GM21723 (cell line): ENCODE data around the gene FAM228B.
"Not testable (repeated sequence)": the region's sequence is repeated elsewhere in the genome, so short reads cannot be mapped to it uniquely, and the experiment has no call there.

Experiments
- ATAC-seq: cut with Tn5 transposase; IDR thresholded peaks from one replicate; pipeline ENCODE4 v1.9.1; 2021; ENCODE audit warnings: mild to moderate bottlenecking, moderate library complexity; ENCODE audit not compliant: unreplicated experiment

The FAM228B gene

GRCh38 chr2:24101992-24102391 is 21.3 kb upstream of the FAM228B start:
- no peak for ATAC-seq

DNA sequence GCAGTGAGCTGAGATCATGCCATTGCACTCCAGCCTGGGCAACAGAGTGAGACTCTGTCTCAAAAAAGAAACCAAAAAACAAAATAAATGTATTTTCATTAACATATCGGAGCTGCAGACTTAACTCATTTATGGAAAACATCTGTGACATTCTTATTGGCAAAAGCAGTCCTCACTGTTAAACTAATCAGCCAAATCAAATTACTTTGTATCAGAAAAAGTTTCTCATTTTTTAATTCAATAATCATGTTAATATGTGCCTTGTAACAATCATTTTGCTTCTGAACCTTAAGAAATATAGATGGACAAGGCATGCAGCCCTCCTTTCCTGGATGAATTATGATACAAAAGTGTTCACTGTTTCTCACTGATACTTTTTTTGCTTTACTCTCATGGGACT is 20.6 kb upstream of the FAM228B start:
- no peak for ATAC-seq

DNA sequence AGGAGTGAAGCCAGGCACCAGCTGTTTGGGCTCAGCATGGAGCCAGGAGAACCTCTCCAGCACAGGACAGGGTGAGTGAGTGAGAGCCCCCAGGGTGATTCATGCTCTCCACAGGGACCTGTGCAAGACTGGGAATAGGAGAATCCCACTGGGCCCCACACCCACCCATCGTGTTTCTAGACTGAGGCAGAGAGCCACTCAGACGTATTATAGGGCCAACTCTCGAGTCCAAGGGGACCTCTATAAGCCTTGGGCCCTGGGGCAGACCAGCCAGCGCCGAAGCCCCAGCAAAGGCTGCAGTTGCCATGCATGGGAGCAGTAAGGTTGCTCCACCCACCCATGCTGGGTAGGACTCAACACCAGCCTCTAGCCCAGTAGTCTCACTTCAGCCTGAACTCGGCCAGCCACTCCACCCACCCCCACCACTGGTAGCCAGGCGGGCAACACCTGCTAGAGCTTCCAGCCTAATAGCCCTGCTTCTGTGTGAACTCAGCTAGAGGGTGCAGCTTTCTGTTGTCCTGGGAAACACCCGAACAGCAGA is 19.1 kb upstream of the FAM228B start:
- no peak for ATAC-seq

DNA sequence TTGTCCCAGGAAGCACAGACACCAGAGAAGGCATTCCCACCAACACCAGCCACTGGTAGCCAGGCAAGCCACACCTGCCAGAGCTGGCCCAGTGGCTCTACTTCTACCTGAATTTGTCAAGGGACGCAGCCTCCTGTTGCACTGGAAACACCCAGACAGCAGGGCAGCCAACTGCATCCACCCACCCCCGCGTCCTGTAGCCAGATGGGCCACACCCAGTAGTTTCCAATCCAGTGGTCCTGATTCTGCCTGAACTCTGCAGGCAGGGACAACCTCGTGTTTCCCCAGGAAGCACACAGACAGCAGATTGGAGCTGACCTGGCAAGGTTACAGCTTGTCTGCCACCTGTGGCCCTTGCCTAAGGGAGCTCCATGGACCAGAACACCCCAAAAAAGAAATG is 18.4 kb upstream of the FAM228B start:
- ATAC-seq: no peak

DNA sequence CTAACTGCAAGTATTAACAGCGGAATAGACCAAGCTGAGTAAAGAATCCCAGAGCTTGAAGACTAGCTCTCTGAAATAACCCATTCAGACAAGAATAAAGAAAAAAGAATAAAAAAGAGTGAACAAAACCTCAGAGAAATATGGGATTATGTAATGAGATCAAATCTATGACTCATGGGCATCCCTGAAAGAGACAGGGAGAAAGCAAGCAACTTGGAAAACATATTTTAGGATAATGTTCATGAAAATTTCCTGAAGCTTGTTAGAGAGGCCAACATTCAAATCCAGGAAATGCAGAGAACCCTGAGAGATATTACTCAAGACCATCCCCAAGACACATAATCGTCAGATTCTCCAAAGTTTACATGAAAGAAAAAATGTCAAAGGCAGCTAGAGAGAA is 17.5 kb upstream of the FAM228B start:
- no peak for ATAC-seq

DNA sequence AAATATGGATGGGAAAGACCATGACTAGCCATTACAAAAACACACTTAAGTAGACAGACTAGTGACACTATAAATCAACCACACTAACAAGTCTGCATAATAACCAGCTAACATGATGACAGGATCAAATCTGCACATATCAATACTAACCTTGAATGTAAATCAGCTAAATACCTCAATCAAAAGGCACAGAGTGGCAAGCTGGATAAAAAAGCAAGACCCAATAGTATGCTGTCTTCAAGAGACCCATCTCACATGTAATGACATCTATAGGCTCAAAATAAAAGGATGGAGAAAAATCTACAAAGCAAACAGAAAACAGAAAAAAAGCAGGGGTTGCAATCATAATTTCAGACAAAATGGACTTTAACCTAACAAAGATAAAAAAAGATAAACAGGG is 16.5 kb upstream of the FAM228B start:
- no peak for ATAC-seq

- ATAC-seq: no peak
Observed at GRCh38 chr2:24107336-24107735, 15.9 kb upstream of the FAM228B start.

GRCh38 chr2:24109431-24109830 is 13.8 kb upstream of the FAM228B start:
- ATAC-seq: not testable (repeated sequence)

DNA sequence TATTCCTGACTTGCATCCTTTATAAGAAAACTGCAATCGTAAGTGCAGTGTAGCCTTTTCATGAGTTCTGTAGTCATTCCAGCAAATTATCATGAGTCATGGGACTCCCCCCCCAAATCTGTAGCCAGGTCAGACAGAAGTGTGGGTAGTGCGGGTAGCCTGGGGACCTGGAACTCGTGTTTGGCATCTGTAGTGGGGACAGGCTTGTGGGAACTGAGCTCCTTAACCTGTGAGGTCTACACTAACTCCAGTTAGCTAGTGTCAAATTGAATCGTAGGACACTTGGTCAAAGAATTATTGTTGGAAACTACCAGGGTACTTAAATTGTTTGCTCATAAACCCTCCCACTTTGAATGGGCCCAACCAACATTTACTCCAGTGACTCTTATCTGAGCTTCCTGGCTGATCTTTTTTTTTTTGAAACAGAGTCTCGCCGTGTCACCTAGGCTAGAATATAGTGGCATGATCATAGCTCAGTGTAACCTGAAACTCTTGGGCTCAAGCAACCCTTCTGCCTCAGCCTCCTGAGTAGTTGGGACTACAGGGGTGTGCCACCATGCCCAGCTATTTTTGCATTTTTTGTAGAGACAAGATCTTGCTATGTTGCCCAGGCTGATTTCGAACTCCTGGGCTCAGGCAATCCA is 12.5 kb upstream of the FAM228B start:
- no peak for ATAC-seq

GRCh38 chr2:24111407-24111901 is 11.8 kb upstream of the FAM228B start:
- ATAC-seq: no peak

DNA sequence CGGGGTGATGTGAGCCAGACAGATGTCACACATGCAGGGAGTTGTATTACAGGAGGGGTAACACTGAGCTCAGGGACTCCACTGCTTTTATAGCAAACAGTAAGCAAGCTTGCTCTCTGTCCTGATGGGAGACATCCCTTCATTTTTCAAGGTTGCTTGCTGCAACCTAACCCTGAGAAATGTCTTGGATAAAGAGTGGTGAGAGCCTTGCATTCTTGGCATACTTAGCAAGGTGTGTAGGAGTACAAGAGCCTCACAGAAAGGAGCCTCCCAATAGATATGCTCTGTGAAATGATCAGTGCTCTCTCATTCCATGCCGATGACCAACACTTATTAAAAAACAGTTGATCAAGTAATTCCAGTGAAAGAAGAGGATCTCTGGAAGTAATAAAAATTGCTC is 8.2 kb upstream of the FAM228B start:
- ATAC-seq: no peak

- ATAC-seq: no peak
Observed at GRCh38 chr2:24117902-24118301, 5.4 kb upstream of the FAM228B start.

GRCh38 chr2:24121066-24121465 is 2.2 kb upstream of the FAM228B start:
- ATAC-seq: no peak

GRCh38 chr2:24121469-24121868 is 1.8 kb upstream of the FAM228B start:
- no peak for ATAC-seq

DNA sequence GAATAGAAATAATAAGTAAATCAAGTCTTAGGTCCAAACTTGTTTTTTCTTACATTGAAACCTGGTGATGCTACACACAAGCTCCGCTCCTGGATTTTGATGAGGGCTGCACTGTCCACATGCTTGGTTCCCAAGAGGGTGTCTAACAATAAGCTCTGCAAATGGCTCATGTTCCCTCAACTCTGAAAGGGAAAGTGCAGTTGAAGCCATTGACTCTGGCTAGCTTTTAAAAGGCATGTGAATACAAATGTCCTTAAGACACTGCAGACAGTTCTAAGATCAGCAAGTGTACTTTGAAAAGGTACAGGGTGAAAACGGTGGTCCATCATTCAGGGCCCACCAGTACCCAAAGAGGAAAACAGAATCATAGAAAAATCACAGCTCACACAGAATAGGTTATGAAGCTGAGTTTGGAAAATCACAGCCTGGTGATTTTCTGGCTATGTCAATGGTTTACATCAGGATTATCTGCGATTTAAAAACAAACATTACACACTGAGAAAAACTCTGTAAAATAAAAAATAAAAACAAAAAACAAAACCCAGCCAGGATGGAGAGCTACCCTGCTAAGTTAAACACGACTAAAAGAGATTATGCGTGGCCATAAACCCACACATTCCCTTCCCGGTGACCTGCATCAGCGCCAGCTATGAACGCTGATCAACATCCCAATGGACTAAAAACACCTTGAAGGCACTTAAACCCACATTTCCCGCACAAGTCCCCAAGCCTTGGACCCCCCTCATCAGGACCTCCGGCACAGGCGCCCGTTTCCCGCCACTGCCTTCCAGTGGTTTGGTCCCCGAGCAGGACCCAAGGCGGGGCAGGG is 689 bp upstream of the FAM228B start:
- ATAC-seq: peak; percentile 38

GRCh38 chr2:24123922-24124580 is 782 bp downstream of the FAM228B start:
- ATAC-seq: peak; percentile 27

DNA sequence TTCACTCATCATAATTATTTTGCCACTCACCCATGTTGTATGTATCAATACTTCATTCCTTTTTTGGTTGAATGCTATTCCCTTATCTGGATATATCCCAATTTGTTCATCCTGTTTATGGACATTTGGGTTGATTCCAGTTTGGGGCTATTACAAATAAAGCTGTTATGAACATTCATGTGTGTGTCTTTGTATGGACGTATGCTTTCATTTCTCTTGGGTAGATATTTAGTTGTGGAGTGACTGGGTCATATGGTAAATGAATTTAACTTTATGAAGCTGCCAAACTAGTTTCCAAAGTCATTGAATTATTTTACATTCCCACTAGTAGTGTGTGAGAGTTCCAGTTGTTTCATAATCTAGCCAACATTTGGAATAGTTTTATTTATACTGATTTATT is 2.7 kb downstream of the FAM228B start:
- ATAC-seq: no peak

DNA sequence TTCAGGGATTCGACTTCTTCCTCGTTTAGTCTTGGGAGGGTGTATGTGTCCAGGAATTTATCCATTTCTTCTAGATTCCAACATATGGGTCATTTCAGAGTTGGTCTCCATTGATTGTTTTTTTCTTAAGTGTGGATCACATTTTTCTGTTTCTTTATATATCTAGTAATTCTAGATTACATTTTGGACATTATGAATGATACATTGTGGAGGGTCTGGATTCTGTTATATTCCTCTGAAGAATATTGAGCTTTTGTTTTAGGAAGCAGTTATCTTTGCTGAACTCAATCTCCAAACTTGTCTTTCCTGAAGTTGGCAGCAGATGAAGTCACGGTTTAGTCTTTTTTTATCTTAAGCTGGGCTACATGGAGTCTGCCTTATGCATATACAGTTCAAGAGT is 9.3 kb downstream of the FAM228B start:
- no peak for ATAC-seq

- ATAC-seq: not testable (repeated sequence)
Observed at GRCh38 chr2:24140305-24140704, 17.0 kb downstream of the FAM228B start.

GRCh38 chr2:24147364-24147763 is 24.1 kb downstream of the FAM228B start:
- ATAC-seq: no peak

GRCh38 chr2:24152413-24153197 is 29.3 kb downstream of the FAM228B start:
- ATAC-seq: no peak
